Dermis blood vessel endothelial cell (primary cell): ENCODE data around the gene PTPRG. TPM values are rescaled to one million over a fixed set of nuclear protein-coding genes. Genes with fewer than 3 reads are reported as not detected.
A peak's percentile ranks its signal among the peaks of the same experiment; 100 is the strongest.

Experiments used
- DNase-seq: peaks from one replicate; pipeline ENCODE4 v3.0.0; 2010
- total RNA-seq: library from RNA; depleted of rRNA; stranded (reverse); fragments of >200 nt; gene quantifications from 2 replicates; pipeline ENCODE4 v1.2.3, GENCODE V29; 2014

Gene PTPRG
- total RNA-seq, 1 donor from 2014 or later, result 26.0 TPM

DNA sequence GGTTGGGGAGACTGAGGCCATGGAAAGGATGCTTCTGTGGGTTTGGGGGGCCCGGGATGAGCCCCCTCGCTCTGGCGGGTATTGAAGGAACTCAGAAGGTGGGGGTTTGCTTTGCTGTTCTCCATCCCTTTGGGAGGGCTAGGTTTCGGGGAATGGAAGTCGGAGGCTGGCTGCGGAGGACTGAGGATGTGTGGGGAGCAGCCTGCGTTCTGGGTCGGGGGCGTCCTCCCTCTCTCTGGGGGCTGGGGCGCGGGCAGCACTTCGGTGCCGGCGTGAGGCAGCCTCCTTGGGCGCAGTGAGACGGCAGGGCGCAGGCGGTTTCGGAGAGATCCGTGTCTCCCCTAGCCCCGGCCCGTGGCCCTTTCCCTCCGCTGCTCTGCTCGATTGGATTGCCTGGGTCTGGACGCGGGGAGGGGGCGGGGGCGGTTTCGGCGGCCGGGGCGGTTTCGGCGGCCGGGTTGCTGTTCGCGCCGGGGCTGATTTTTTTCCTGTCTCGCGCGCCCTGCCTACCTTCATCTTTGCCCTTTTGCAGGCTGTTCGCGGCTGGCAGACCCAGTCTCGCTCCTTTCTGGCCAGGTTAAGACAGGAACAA, 1.4 kb downstream of the PTPRG start:
- peak; percentile 46 for DNase-seq

DNA sequence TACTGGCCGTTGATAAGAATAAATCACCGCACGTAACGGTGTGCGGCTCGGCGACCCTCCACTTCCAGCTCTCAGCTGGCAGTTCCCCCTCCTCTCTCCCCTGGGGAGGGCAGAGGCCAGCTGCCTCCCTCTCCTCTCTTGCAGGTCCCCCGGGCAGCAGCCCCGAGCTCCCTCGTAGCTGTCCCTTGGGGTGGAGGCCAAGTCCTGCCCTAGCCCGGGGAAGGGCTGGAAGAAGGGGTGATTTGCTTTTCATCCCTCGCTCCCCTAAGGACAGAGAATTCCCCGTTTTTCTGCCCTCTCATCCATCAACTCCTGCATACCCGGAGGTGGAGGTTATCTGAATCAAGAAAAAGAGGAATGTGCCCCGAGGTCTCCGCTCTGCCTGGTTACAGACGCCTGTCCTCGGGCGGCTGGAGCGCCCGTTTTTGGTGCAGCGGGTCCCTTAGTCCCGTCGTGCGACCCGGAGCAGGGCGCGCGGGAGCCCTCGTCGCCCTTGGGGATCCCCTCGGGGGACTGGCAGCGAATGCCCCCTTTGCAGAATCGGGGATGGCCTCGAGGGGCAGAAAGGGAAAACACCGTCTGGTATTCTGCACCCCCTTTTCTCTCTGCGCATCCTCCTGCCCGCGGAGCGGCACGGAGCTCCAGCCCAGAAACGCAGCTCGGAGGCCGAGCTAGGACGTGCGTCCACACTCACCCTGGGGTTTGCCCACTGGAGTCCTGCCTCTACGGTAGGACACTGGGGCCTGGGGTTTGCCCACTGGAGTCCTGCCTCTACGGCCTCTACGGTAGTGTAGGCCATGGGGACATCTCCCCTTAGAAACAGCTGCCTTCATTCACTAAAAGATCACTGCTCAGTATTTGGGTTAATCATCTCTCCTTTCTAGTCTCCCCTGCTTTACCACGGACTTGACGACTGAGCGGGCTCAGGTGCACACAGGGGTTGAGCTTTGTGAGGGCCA, 2.2 kb downstream of the PTPRG start:
- peak; percentile 24 for DNase-seq

DNA sequence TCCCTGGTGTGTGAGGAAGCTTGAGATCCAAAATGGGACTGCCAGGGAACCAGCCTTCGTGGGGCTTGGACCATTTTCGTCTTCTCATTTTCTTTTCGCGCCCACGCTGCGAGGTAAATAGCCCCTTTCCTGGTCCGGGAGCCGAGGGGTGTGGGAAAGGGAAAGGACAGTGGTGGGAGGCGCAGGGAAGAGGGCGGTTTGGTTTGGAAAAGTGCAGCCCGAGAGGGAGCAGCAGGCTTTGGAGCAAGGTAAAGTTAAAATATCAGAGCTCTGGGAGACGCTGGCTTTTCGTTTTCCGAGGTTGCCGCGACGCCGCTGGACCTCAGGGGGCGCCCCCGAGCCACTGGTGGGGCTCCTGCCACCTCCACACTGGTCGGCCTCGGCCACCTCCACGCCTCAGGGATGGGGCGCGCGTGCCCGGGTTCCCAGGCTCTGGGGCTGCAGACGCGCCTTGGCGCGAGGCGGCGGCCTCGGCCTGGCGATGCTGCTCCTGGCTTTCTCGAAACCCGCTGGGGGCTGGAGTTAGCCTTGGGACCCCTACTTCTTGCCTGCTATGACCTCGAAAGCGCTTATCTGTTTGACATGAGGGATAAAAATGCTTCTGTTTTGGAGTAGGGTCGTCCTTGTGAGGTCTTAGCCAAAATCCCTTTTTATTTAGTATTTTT, 3.2 kb downstream of the PTPRG start:
- DNase-seq, result peak; percentile 81

DNA sequence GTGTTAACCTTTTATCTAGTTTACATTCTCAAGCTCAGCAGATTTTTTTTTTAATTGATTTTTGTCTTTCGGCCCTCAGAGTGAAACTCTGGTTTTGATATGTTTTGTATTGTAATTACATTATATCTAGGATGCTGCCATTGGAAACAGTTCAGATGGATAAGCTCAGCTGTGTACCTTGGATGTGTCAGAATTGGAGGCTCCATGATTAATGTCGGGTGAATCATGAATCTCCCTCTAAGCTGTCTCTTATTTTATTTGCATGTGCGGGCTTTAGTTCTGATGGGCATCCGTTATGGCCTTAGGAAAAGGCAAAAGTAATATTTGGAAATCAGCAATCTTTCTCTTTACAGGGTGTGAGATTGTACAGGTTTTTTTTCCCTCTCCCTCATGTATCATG, 4.2 kb downstream of the PTPRG start:
- DNase-seq, result no peak

- no peak for DNase-seq
Observed at GRCh38 chr3:61568127-61568526, 6.8 kb downstream of the PTPRG start.

DNA sequence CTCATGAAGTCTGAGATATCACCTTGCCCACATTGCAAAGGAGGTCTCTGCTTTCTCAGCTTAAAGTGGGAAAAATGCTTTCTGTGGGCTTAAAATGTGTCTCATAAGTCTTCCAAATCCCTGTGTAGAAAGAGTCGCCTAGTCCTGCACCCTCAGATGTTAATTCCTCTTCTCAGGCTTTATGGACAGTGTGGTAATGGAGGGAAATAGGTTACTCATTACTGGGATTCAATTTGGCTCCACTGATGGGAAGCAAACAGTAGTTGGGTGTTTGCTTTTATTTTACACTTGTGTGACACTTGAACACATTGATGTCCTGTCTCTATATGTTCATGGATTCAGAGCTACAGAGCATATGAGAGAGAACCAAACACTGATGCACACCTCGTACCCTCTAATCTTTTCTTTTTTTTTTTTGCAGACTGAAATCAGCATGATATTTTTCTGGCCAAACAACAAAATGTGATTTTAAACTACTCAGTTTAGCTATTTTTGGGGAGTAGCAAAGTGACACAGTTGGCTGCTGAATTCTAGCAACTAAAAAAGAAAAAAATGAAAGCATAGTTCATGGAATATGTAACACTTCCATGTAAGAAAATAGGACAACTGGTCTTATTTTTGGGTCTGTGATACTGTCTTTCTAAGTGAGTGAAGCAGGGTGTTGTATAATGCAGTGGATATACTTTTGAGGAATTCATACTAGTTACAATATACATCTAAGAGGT, 8.6 kb downstream of the PTPRG start:
- no peak for DNase-seq

DNA sequence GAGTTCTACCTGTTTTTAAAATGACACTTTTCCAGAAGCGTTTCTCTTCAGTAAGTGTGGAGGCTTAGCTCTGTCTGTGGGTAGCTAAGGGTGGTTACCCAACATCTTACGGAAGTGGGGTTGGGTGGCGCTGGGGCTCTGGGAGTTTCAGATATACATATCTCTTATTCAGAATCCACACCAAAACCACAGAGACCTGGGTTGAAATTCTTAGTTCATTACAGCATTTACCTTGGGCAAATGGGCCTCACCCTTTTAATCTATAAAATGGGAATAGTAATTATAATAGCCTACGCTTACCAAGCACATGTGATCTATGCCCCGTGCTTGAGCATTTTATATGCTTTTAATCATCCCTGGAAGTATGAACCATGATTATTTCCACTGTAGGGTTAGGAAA, 9.4 kb downstream of the PTPRG start:
- no peak for DNase-seq

- peak; percentile 59 for DNase-seq
Observed at GRCh38 chr3:61571516-61572336, 10.4 kb downstream of the PTPRG start.

- no peak for DNase-seq
Observed at GRCh38 chr3:61572879-61573278, 11.5 kb downstream of the PTPRG start.

- DNase-seq, result no peak
Observed at GRCh38 chr3:61573441-61573840, 12.1 kb downstream of the PTPRG start.

GRCh38 chr3:61574854-61575253, 13.5 kb downstream of the PTPRG start:
- no peak for DNase-seq

- DNase-seq, result no peak
Observed at GRCh38 chr3:61575893-61576292, 14.5 kb downstream of the PTPRG start.

GRCh38 chr3:61577760-61578159, 16.4 kb downstream of the PTPRG start:
- no peak for DNase-seq

GRCh38 chr3:61578667-61579367, 17.4 kb downstream of the PTPRG start:
- peak; percentile 38 for DNase-seq

DNA sequence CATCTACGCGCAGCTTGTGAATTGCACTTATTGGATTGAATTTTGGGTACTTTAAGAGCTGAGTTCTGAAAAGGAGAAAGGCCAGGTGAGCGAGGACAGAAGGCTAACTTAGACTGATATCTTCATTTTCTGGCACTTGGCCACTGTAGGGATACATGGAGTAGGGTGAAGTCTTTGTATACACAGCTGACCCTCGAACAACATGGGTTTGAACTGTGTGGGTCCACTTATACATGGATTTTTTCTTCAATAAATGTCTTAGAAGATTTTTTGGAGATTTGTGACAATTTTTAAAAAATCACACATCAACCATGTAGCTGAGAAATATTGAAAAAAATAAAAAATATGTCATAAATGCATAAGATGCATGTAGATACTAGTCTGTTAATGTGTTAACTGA, 18.3 kb downstream of the PTPRG start:
- DNase-seq, result no peak

- no peak for DNase-seq
Observed at GRCh38 chr3:61580982-61581643, 19.7 kb downstream of the PTPRG start.

- no peak for DNase-seq
Observed at GRCh38 chr3:61582287-61582686, 20.9 kb downstream of the PTPRG start.

GRCh38 chr3:61582846-61583245, 21.5 kb downstream of the PTPRG start:
- DNase-seq, result no peak

GRCh38 chr3:61583890-61584875, 22.8 kb downstream of the PTPRG start:
- DNase-seq, result no peak
